GM18867 (cell line): ENCODE data around the gene ALDH1L1.

ENCODE experiments used
- ATAC-seq: cut with Tn5 transposase; IDR thresholded peaks from one replicate; pipeline ENCODE4 v1.9.1; 2021; ENCODE audit warnings: mild to moderate bottlenecking, moderate library complexity; ENCODE audit not compliant: unreplicated experiment

Gene ALDH1L1

GRCh38 chr3:126180477-126181397, at the start of gene ALDH1L1:
ALDH1L1 (minus strand) TSS chr3:126180586; CDS start chr3:126160979, 19,607 bp downstream.
- no peak for ATAC-seq

- no peak for ATAC-seq
These were observed 46.0 kb upstream of the ALDH1L1 start for GRCh38 chr3:126226374-126226773.

GRCh38 chr3:126216416-126216815, 36.0 kb upstream of the ALDH1L1 start:
- ATAC-seq = no peak

GRCh38 chr3:126213379-126214028, 33.1 kb upstream of the ALDH1L1 start:
- no peak for ATAC-seq

- no peak for ATAC-seq
These were observed 32.4 kb upstream of the ALDH1L1 start for GRCh38 chr3:126212620-126213378.

GRCh38 chr3:126212250-126212619, 31.8 kb upstream of the ALDH1L1 start:
- no peak for ATAC-seq

- no peak for ATAC-seq
These were observed 31.2 kb upstream of the ALDH1L1 start for GRCh38 chr3:126211569-126211968.

- ATAC-seq = no peak
These were observed 30.2 kb upstream of the ALDH1L1 start for GRCh38 chr3:126210606-126211005.

- ATAC-seq = no peak
These were observed 29.4 kb upstream of the ALDH1L1 start for GRCh38 chr3:126209741-126210140.

- no peak for ATAC-seq
These were observed 28.3 kb upstream of the ALDH1L1 start for GRCh38 chr3:126208606-126209256.

- ATAC-seq = no peak
These were observed 27.8 kb upstream of the ALDH1L1 start for GRCh38 chr3:126208182-126208581.

GRCh38 chr3:126207166-126207565, 26.8 kb upstream of the ALDH1L1 start:
- ATAC-seq = no peak

GRCh38 chr3:126205717-126206655, 25.6 kb upstream of the ALDH1L1 start:
- no peak for ATAC-seq

- ATAC-seq = no peak
These were observed 22.3 kb upstream of the ALDH1L1 start for GRCh38 chr3:126202680-126203079.

- no peak for ATAC-seq
These were observed 21.9 kb upstream of the ALDH1L1 start for GRCh38 chr3:126202276-126202675.

GRCh38 chr3:126201168-126201567, 20.8 kb upstream of the ALDH1L1 start:
- no peak for ATAC-seq

- no peak for ATAC-seq
These were observed 20.1 kb upstream of the ALDH1L1 start for GRCh38 chr3:126200534-126200933.

- no peak for ATAC-seq
These were observed 18.9 kb upstream of the ALDH1L1 start for GRCh38 chr3:126199256-126199655.

- ATAC-seq = peak; percentile 48
These were observed 17.6 kb upstream of the ALDH1L1 start for GRCh38 chr3:126197854-126198584.
